GM12878 (cell line): ENCODE measurements around the gene PCNX4. TPM values are rescaled to one million over a fixed set of nuclear protein-coding genes. Genes with fewer than 3 reads are reported as not detected.

ENCODE experiments used
- ATAC-seq: fragments of 200-7000 bp; cut with Tn5 transposase; 3 replicates; pipeline ENCODE4 v1.9.1; 2020; ENCODE audit warnings: mild to moderate bottlenecking, moderate library complexity
- BruUV-seq: library from RNA; stranded (reverse); fragments of 400-500 nt; replicated peaks from 2 replicates; lab custom pipeline; 2021; lab: Mats Ljungman, UMichigan
- CTCF ChIA-PET: fragments of 300-600 bp; sonication (Branson Sonifier 250); formaldehyde crosslinking; extraction: SDS; loops from one replicate; lab custom pipeline; 2021; ENCODE audit warnings: inconsistent platforms; lab: Yijun Ruan, JAX
- POLR2A ChIA-PET: fragments of 350-600 bp; formaldehyde crosslinking; extraction: SDS; loops from one replicate; lab custom pipeline; 2021; ENCODE audit warnings: inconsistent platforms; lab: Charles Lee
- RAD21 ChIA-PET: fragments of 300-600 bp; sonication (Branson Sonifier 250); formaldehyde crosslinking; loops from one replicate; lab custom pipeline; 2023; ENCODE audit warnings: antibody characterized with exemption; ENCODE audit not compliant: unreplicated experiment; lab: Charles Lee
- SMC1A ChIA-PET: fragments of 300-600 bp; sonication (Branson Sonifier 250); formaldehyde crosslinking; loops from one replicate; lab custom pipeline; 2023; ENCODE audit not compliant: unreplicated experiment, uncharacterized antibody; lab: Charles Lee
- DNase-seq: peaks from one replicate; pipeline ENCODE4 v3.0.0-alpha.2; 2011; ENCODE audit warnings: low read depth, low spot score
- FAIRE-seq: peaks from 3 replicates; lab custom pipeline; 2011; peaks lifted over from hg19 to GRCh38; lab: Jason Lieb, UNC
- H2AFZ ChIP-seq: 2 replicates; pipeline ENCODE4 v1.6.0; 2011; ENCODE audit warnings: low read depth, low read length, control low read depth; ENCODE audit not compliant: control insufficient read depth
- H3K27ac ChIP-seq: 2 replicates; pipeline ENCODE4 v1.5.1; 2011; ENCODE audit warnings: control low read depth; ENCODE audit not compliant: control insufficient read depth, insufficient read depth
- H3K27me3 ChIP-seq, 2 experiments: replicated peaks in 1 of 2; 2 replicates each; pipeline versions ENCODE4 v1.6.0 to v1.6.1; 2011; ENCODE audit warnings: low read length in 1 of 2; ENCODE audit not compliant: control insufficient read depth in 2 of 2, insufficient read depth in 2 of 2
- H3K36me3 ChIP-seq, 2 experiments: 2 replicates each; pipeline ENCODE4 v1.5.1; 2011; ENCODE audit warnings: low read length in 1 of 2; ENCODE audit not compliant: control insufficient read depth in 2 of 2, insufficient read depth in 2 of 2
- H3K4me1 ChIP-seq: 2 replicates; pipeline ENCODE4 v1.6.1; 2011; ENCODE audit warnings: mild to moderate bottlenecking, low read length, moderate library complexity, mixed read lengths; ENCODE audit not compliant: control insufficient read depth, insufficient read depth
- H3K4me2 ChIP-seq: 2 replicates; pipeline ENCODE4 v1.6.0; 2011; ENCODE audit warnings: control low read depth; ENCODE audit not compliant: control insufficient read depth, insufficient read depth
- H3K4me3 ChIP-seq: fragments of 200-600 bp; sonication (generic); 2 replicates; pipeline ENCODE4 v1.5.1; 2016
- H3K79me2 ChIP-seq: 2 replicates; pipeline ENCODE4 v1.6.0; 2011; ENCODE audit warnings: low read length; ENCODE audit not compliant: control insufficient read depth, insufficient read depth
- H3K9ac ChIP-seq: 2 replicates; pipeline ENCODE4 v1.8.0; 2011; ENCODE audit warnings: low read length, control low read depth, mixed read lengths; ENCODE audit not compliant: control insufficient read depth, insufficient read depth
- H3K9me3 ChIP-seq: replicated peaks from 3 replicates; pipeline ENCODE4 v1.5.1; 2011; ENCODE audit warnings: mild to moderate bottlenecking, low read length; ENCODE audit not compliant: control insufficient read depth, insufficient read depth
- H4K20me1 ChIP-seq: 2 replicates; pipeline ENCODE4 v1.6.0; 2011; ENCODE audit not compliant: control insufficient read depth, insufficient read depth
- EED ChIP-seq: sonication (generic); IDR thresholded peaks from 2 replicates; pipeline ENCODE4 v1.6.1; 2016; ENCODE audit warnings: antibody characterized with exemption, low read depth
- EGR1 ChIP-seq, 2 experiments: IDR thresholded peaks; 1 replicate in 1 of 2; 2 replicates in 1 of 2; pipeline ENCODE4 v1.6.1; 2011 to 2012; ENCODE audit warnings: low read depth in 2 of 2, low read length in 2 of 2, borderline replicate concordance in 1 of 2, mild to moderate bottlenecking in 1 of 2, moderate library complexity in 1 of 2
- GATAD2B ChIP-seq: fragments of 450-650 bp; conservative IDR thresholded peaks from 2 replicates; pipeline ENCODE4 v1.6.1; 2017; ENCODE audit warnings: low read depth, mild to moderate bottlenecking, moderate library complexity
- KLF5 ChIP-seq: fragments of 450-650 bp; IDR thresholded peaks from 2 replicates; pipeline ENCODE4 v1.6.1; 2014; ENCODE audit warnings: mild to moderate bottlenecking; ENCODE audit not compliant: partially characterized antibody
- MXI1 ChIP-seq: fragments of 150-350 bp; IDR thresholded peaks from 2 replicates; pipeline ENCODE4 v1.6.1; 2011; ENCODE audit warnings: low read depth, mild to moderate bottlenecking, inconsistent platforms, low read length, improper control_type of control experiment
- NR2F1 ChIP-seq: fragments of 450-650 bp; conservative IDR thresholded peaks from 2 replicates; pipeline ENCODE4 v1.6.1; 2017; ENCODE audit warnings: mild to moderate bottlenecking
- RAD21 ChIP-seq: IDR thresholded peaks from 2 replicates; pipeline ENCODE4 v1.6.1; 2011; ENCODE audit warnings: mild to moderate bottlenecking, low read depth, low read length, moderate library complexity; ENCODE audit not compliant: insufficient read depth
- RCOR1 ChIP-seq: conservative IDR thresholded peaks from 2 replicates; pipeline ENCODE4 v1.6.1; 2012; ENCODE audit warnings: low read depth, low read length, improper control_type of control experiment
- STAT1 ChIP-seq: fragments of 450-650 bp; conservative IDR thresholded peaks from 2 replicates; pipeline ENCODE4 v1.6.1; 2014; ENCODE audit warnings: antibody characterized with exemption, mild to moderate bottlenecking
- TCF3 ChIP-seq: IDR thresholded peaks from 2 replicates; pipeline ENCODE4 v1.6.1; 2012; ENCODE audit warnings: low read depth, mild to moderate bottlenecking, low read length, borderline replicate concordance; ENCODE audit not compliant: insufficient read depth
- YY1 ChIP-seq: IDR thresholded peaks from 2 replicates; pipeline ENCODE4 v1.6.1; 2011; ENCODE audit warnings: low read depth, mild to moderate bottlenecking, low read length
- ZNF274 ChIP-seq: IDR thresholded peaks from one replicate; pipeline ENCODE4 v1.8.0; 2011; ENCODE audit not compliant: insufficient read length, insufficient read depth
- ZZZ3 ChIP-seq: IDR thresholded peaks from 2 replicates; pipeline ENCODE4 v1.6.1; 2011; ENCODE audit warnings: low read depth; ENCODE audit not compliant: control insufficient read depth, insufficient read length
- WGBS: methylation state at CpG from one replicate; pipeline ENCODE4 v1.1.6; 2016; ENCODE audit warnings: low lambda C conversion rate; ENCODE audit not compliant: insufficient replicate concordance, insufficient coverage; ENCODE audit errors: missing lambda C conversion rate; 5-methylcytosine and 5-hydroxymethylcytosine counted together
- in situ Hi-C: fragments of 300-500 bp; cut with MboI; formaldehyde crosslinking; loops from 9 replicates; pipeline ENCODE4 v1.14.3; 2018; ENCODE audit warnings: mixed read lengths
- intact Hi-C: fragments of 100-400 bp; cut with micrococcal nuclease; formaldehyde crosslinking; loops from one replicate; pipeline ENCODE4 v1.14.2; 2022; ENCODE audit not compliant: unreplicated experiment
- polyA plus RNA-seq, 11 experiments: library from polyadenylated mRNA; depleted of rRNA in 4 of 11; unstranded in 6 of 11; stranded (reverse) in 5 of 11; fragments of >200 nt; fragmentation: Nextera tagmentation in 4 of 11; fragmentation: Illumina TruSeq in 1 of 11; extraction: Ambion mirVana in 4 of 11; extraction: Trizol in 1 of 11; gene quantifications; 1 replicate in 1 of 11; 2 replicates in 10 of 11; pipeline versions ENCODE4 v1.2.1 to v1.2.3, GENCODE V29; 2011 to 2016; ENCODE audit warnings: inconsistent platforms in 2 of 11, missing spikeins in 2 of 11, low read depth in 1 of 11
- total RNA-seq, 4 experiments: library from RNA; depleted of rRNA in 3 of 4; stranded (reverse); fragments of >200 nt in 3 of 4; fragmentation: Illumina TruSeq in 1 of 4; extraction: Trizol in 1 of 4; gene quantifications; 2 replicates each; pipeline versions ENCODE4 v1.2.1 to v1.2.3, GENCODE V29; 2013 to 2021
- TF ChIP-seq, protein P1 (sequence below): fragments of 450-650 bp; IDR thresholded peaks from 2 replicates; pipeline ENCODE4 v1.6.1; 2017; ENCODE audit warnings: mild to moderate bottlenecking
- TF ChIP-seq, protein P2 (sequence below): IDR thresholded peaks from 2 replicates; pipeline ENCODE4 v1.6.1; 2011; ENCODE audit warnings: borderline replicate concordance, low read depth, mild to moderate bottlenecking, moderate library complexity, low read length; ENCODE audit not compliant: insufficient read depth, poor library complexity, severe bottlenecking
- TF ChIP-seq, protein P3 (sequence below): fragments of 450-650 bp; IDR thresholded peaks from 2 replicates; pipeline ENCODE4 v1.6.1; 2016; ENCODE audit warnings: mild to moderate bottlenecking
- TF ChIP-seq, protein P4 (sequence below): IDR thresholded peaks from 2 replicates; pipeline ENCODE4 v1.6.1; 2012; ENCODE audit warnings: mild to moderate bottlenecking, low read depth, low read length

The PCNX4 gene
- total and polyA plus RNA-seq, 10 of the 15 experiments (the other 5 are each of a cell fraction or from before 2014, with no cell fraction given): 13.8 to 56.6 (median 39.4) TPM

DNA sequence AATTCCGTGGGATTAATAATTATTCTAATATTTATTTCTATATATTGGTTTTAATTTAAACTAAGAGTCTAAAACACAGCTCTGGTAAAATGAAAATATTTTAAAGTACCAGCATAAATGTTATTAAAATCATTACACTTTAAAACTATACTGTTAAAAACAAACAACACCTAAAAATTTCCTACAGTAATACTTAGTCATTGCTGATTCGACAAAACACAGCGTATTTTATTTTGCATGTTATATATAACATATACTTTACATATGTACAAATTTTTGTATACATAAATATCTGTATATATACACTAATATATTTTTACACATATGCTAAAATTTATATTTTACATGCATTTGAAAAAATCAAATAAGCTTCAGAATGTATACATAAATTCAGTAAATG is 6.0 kb upstream of the PCNX4 start:
- in situ Hi-C loops: no loop called here
- H4K20me1 ChIP-seq: no peaks in the 10 kb centered on the region

More for the DNA sequence above, 6.0 kb upstream of the PCNX4 start:
- no TSS peak for BruUV-seq
- H3K79me2 ChIP-seq: no peaks in the 10 kb centered on the region
- H3K9me3 ChIP-seq: no peaks in the 10 kb centered on the region
- no peak overlapping the region for H2AFZ ChIP-seq
- intact Hi-C loops: no loop called here
- no peak for DNase-seq
- no peaks in the 10 kb centered on the region for H3K27me3 ChIP-seq
- H3K27ac ChIP-seq: no peak overlapping the region
- no peak for TF ChIP-seq NR2F1
- no peak for TF ChIP-seq STAT1
- TF ChIP-seq ZNF274: no peak
- no peak for TF ChIP-seq EED
- TF ChIP-seq KLF5: no peak
- TF ChIP-seq MXI1: no peak
- TF ChIP-seq EGR1 (IDR thresholded peaks at IDR 0.05; ENCODE audit: borderline replicate concordance in 1 of 2, low read depth in 2 of 2, low read length in 2 of 2): no peak
- TF ChIP-seq, protein P1, sequence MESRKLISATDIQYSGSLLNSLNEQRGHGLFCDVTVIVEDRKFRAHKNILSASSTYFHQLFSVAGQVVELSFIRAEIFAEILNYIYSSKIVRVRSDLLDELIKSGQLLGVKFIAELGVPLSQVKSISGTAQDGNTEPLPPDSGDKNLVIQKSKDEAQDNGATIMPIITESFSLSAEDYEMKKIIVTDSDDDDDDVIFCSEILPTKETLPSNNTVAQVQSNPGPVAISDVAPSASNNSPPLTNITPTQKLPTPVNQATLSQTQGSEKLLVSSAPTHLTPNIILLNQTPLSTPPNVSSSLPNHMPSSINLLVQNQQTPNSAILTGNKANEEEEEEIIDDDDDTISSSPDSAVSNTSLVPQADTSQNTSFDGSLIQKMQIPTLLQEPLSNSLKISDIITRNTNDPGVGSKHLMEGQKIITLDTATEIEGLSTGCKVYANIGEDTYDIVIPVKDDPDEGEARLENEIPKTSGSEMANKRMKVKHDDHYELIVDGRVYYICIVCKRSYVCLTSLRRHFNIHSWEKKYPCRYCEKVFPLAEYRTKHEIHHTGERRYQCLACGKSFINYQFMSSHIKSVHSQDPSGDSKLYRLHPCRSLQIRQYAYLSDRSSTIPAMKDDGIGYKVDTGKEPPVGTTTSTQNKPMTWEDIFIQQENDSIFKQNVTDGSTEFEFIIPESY: no peak
- TF ChIP-seq RCOR1: no peak
- no peak for TF ChIP-seq RAD21
- TF ChIP-seq YY1: no peak
- TF ChIP-seq GATAD2B: no peak
- TF ChIP-seq TCF3: no peak
- TF ChIP-seq, protein P2, sequence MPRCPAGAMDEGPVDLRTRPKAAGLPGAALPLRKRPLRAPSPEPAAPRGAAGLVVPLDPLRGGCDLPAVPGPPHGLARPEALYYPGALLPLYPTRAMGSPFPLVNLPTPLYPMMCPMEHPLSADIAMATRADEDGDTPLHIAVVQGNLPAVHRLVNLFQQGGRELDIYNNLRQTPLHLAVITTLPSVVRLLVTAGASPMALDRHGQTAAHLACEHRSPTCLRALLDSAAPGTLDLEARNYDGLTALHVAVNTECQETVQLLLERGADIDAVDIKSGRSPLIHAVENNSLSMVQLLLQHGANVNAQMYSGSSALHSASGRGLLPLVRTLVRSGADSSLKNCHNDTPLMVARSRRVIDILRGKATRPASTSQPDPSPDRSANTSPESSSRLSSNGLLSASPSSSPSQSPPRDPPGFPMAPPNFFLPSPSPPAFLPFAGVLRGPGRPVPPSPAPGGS: no peak
- TF ChIP-seq ZZZ3: no peak
- TF ChIP-seq, protein P3, sequence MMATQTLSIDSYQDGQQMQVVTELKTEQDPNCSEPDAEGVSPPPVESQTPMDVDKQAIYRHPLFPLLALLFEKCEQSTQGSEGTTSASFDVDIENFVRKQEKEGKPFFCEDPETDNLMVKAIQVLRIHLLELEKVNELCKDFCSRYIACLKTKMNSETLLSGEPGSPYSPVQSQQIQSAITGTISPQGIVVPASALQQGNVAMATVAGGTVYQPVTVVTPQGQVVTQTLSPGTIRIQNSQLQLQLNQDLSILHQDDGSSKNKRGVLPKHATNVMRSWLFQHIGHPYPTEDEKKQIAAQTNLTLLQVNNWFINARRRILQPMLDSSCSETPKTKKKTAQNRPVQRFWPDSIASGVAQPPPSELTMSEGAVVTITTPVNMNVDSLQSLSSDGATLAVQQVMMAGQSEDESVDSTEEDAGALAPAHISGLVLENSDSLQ: no peak
- TF ChIP-seq, protein P4, sequence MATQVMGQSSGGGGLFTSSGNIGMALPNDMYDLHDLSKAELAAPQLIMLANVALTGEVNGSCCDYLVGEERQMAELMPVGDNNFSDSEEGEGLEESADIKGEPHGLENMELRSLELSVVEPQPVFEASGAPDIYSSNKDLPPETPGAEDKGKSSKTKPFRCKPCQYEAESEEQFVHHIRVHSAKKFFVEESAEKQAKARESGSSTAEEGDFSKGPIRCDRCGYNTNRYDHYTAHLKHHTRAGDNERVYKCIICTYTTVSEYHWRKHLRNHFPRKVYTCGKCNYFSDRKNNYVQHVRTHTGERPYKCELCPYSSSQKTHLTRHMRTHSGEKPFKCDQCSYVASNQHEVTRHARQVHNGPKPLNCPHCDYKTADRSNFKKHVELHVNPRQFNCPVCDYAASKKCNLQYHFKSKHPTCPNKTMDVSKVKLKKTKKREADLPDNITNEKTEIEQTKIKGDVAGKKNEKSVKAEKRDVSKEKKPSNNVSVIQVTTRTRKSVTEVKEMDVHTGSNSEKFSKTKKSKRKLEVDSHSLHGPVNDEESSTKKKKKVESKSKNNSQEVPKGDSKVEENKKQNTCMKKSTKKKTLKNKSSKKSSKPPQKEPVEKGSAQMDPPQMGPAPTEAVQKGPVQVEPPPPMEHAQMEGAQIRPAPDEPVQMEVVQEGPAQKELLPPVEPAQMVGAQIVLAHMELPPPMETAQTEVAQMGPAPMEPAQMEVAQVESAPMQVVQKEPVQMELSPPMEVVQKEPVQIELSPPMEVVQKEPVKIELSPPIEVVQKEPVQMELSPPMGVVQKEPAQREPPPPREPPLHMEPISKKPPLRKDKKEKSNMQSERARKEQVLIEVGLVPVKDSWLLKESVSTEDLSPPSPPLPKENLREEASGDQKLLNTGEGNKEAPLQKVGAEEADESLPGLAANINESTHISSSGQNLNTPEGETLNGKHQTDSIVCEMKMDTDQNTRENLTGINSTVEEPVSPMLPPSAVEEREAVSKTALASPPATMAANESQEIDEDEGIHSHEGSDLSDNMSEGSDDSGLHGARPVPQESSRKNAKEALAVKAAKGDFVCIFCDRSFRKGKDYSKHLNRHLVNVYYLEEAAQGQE: no peak
- ChIA-PET SMC1A (interaction anchor here (0.8 kb wide), 1 partner anchor 12 kb away, joined by 3 read pairs; no protein-coding TSS in a partner anchor), RAD21 (no interaction called here), POLR2A (no interaction called here), CTCF (interaction anchor here (1.4 to 2.7 kb wide), 2 partner anchors 77 to 99 kb away, joined by 4 to 5 read pairs; no protein-coding TSS in a partner anchor)
- ATAC-seq: no peak
- FAIRE-seq: no peak
- H3K9ac ChIP-seq: no peak overlapping the region
- H3K4me3 ChIP-seq: no peak overlapping the region
- H3K4me1 ChIP-seq: peaks cover 3% of the 10 kb centered on the region; the same call in 1 of the 2 replicates
- H3K4me2 ChIP-seq: no peak overlapping the region
- 87% methylated on average over 3 of the region's 3 CpGs for WGBS
- no peaks in the 10 kb centered on the region for H3K36me3 ChIP-seq
